HUDEP-2 (cell line): ENCODE measurements around the gene WNT7A.
"Not testable (repeated sequence)": the region's sequence is repeated elsewhere in the genome, so short reads cannot be mapped to it uniquely, and the experiment has no call there.

Experiments used
- DNase-seq, 76 experiments: peaks; one replicate each; lab custom pipeline; 2025; ENCODE audit not compliant: unreplicated experiment in 76 of 76; lab: John Stamatoyannopoulos, UW

The WNT7A gene

DNA sequence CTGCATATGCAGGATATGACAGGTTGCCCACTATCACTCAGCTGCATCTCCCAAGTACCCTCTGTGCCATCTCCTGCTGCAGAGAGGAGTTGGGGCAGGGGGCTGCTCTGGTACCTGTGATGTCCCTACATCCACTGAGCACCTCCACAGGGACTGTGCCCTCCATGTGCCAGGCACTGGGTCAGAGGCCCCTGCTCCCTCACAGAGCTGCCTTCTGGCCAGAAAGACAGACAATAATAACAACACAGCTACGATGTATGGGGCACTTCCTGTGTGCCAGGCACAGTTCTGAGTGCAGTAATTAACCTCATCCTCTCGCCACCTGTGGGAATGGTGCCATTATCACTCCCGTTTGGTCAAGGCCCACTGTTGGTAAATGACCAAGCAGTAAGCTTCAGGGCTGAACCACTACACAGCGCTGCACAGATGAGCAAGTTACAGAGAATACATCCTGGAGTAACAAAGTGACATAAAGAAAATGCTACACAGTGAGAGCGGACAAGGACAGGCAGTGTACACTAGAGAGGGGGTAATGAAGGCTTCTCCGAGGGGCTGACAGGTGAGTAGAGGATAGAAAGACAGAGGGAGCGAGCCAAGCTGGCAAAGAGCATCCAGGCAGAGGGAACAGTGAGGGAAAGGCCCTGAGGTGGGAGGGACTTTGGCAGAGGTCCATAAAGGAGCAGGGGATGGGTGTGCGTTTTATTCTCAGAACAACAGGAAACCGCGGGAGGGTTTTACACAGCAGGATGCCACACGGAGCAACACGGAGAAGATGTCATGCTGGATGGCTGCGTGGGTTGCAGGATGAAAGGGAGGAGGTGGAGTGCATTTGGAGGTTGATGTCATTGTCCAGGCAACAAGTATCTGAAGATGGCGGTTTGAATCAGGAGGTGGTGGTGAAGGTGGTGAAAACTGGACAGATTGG is 13.6 kb downstream of the WNT7A start:
- peak in 2 of 76 experiments; percentile 2 to 3 for DNase-seq

DNA sequence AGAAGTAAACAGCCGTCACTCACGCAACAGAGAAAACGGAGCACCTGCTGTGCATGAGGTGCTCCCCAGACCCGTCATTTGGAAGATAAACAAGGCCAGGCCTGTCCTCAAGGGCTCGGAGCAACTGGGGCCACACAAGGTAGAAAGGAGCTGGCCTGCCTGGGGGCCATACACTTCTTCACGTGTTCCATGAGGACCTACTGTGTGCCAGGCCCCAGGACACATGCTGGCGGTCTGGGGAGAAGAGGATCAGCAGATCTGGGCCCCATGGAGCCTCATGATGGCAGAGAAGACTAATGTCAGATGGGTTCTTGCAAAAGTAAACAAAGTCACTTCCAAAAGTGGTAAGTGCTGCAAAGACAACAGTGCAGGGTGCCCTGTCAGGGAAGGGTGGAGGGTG is 14.3 kb downstream of the WNT7A start:
- no peak for DNase-seq

GRCh38 chr3:13865106-13865505 is 14.8 kb downstream of the WNT7A start:
- no peak for DNase-seq

GRCh38 chr3:13863965-13864595 is 15.8 kb downstream of the WNT7A start:
- no peak for DNase-seq

GRCh38 chr3:13863382-13863952 is 16.4 kb downstream of the WNT7A start:
- DNase-seq: no peak

- DNase-seq: no peak
These were observed 18.4 kb downstream of the WNT7A start for GRCh38 chr3:13861461-13861860.

DNA sequence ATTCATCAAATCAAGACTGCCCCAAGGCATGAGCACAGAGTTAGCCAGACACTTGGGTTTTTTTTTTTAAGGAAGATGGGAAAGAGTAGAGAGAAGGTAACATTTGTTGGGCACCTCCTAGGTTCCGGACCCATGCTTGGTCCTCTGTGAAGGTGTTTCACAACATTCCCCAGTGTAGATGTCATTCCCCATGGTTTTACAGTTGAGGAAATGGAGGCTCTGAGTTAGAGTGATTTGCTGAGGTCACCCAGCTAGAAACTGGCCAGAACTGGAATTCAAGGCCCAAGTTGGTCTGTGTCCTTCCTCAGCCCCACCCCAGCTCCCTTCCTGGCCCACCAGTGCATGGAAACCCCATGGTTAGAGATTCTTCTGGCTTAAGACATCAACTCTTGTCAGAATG is 19.9 kb downstream of the WNT7A start:
- DNase-seq: no peak

GRCh38 chr3:13858768-13859520 is 20.9 kb downstream of the WNT7A start:
- DNase-seq: no peak

DNA sequence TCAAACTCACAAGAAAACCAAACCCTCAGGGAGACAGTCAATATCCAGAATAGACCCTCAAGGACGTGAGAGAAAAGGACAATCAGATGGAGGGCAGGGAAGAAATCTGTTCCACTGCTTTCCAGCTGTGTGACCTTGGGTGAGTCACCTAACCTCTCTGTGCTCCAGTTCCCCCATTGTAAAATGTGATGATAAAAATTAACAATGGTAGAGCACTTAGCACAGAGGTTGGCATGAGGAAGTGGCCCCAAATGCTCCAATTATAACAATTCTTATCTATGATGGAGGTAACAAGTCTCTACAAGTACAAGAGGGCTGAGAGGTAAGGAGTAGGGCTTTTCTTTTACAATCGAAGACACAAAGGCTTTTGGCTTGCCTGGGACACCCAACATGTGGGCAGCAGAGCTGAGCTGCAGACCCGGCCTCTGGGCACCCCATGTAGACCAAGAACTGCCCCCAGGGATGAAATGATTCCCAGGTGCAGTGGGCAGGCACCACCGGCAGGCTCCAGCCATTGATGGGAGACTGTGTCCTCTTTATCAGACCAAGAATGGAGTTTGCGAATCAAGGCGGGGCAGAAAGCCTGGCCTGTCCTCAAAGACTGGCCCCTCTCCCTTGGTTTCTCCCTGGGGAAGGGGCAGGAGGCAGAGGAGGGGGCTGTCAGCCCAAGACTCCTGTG is 22.0 kb downstream of the WNT7A start:
- DNase-seq: no peak

DNA sequence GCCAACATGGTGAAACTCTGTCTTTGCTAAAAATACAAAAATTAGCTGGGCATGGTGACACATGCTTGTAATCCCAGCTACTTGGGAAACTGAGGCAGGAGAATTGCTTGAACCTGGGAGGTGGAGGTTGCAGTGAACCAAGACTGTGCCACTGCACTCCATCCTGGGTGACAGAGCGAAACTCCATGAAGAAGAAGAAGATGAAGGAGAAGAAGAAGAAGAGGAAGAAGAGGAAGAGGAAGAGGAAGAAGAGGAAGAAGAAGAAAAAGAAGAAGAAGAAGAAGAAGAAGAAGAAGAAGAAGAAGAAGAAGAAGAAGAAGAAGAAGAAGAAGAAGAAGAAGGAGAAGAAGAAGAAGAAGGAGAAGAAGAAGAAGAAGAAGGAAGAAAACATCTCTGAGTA is 23.2 kb downstream of the WNT7A start:
- DNase-seq: not testable (repeated sequence)

DNA sequence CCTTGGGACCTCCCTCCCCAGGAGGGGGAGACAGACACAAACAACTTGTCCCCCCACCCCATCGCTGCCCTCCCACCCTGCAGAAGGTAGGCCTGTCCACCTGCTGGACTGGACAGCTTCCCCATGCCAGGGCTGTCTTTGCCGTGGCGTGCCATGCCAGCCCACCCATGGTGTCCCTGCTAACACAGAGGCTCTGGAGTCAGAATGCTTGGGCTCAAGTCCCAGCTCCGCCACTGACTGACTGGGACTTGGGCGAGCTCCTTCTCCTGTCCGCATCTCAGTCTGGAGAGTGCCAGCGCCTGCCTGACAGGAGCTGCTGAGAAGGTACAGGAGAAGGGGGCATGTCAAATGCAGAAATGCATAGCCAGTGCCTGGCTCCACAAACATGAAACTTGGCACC is 23.9 kb downstream of the WNT7A start:
- no peak for DNase-seq

GRCh38 chr3:13854492-13854891 is 25.4 kb downstream of the WNT7A start:
- no peak for DNase-seq

GRCh38 chr3:13853978-13854296 is 25.9 kb downstream of the WNT7A start:
- DNase-seq: no peak

DNA sequence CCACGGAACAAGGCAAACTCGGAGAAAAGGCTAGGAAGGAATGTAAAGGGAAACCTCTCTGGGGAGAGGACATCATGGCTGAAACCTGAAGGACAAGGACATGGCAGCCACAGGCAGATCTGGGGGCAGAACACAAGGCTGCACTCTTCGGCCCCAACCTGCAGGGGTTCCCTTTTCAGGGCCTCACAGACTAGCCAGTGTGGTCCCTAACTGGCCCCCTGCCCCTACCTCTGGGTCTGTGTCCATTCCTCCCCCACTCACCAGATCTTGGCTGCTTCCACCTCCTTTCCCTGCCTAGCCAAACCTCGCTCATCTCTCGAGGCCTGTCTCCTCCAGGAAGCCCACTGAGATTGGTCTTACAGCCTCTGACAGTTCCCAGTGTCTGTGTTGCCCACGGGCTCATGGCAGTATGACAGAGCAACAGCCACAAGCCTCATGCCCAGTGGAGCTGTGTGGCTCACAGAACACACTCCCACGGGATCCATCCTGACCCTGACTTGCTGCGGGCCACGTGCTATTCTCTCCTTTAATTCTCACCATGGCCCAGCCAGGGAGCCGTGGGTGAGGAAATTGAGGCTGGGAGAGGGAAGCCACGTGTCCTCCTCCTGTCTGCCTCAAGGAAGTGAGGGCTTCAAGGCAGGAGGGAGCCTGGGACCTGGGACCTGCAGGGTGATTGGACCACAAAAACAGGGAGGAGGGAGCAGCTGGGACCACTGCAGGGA is 26.5 kb downstream of the WNT7A start:
- no peak for DNase-seq

GRCh38 chr3:13852638-13853009 is 27.2 kb downstream of the WNT7A start:
- no peak for DNase-seq

- DNase-seq: no peak
These were observed 27.8 kb downstream of the WNT7A start for GRCh38 chr3:13851997-13852637.

- DNase-seq: no peak
These were observed 28.6 kb downstream of the WNT7A start for GRCh38 chr3:13851091-13851849.

DNA sequence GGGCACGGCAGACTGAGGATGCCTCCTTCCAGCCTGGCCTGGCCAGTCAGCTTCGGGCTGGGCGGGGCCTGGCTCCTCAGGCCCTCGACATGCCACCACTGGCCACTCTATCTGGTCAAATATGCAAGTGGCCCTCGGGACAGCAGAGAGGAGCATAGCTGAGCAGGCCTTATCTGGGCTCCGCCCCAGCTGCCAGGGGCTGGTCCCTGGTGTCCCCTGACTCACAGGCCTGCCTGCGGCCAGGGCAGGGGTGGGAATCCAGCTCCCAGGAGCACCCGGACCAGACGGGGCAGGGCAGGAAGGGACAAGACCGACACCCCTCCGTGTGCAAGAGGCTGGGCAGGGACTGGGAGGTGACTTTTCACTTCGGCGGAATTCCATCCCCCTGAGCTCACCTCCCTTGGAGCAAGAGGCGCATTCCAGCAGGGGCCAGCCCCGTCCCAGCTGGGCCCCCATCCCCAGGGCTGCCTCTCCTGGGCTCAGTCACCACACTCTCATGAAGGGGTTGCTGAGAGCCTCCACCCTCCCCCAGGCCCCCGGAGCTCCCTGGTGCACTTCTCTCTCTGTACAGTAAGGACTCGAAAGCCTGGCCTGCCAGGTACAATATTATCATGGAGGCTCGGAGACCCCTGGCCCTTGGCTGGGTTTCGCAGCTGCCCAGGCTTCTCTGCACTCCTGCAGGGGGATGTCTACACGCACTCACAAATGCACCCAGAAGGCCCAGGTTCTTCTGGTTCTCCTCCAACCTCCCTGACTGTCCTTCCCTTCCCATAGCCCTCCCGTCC is 29.5 kb downstream of the WNT7A start:
- DNase-seq: no peak
